Peyer's patch (tissue), 4 donors: Measurements from ENCODE around the gene TSPAN31.

Experiments
- POLR2A ChIP-seq, 2 donors: fragments of 450-650 bp; IDR thresholded peaks; one replicate each; pipeline ENCODE4 v1.5.1; 2017; ENCODE audit warnings: antibody characterized with exemption in 2 of 2, mild to moderate bottlenecking in 2 of 2, moderate library complexity in 2 of 2
- TF ChIP-seq, protein P1 (sequence below), 6 experiments: fragments of 450-650 bp in 4 of 6; fragments of 200-600 bp in 2 of 6; sonication (generic) in 1 of 6; IDR thresholded peaks; one replicate each; pipeline ENCODE4 v1.5.1; 2017 to 2019; ENCODE audit warnings: antibody characterized with exemption in 6 of 6, mild to moderate bottlenecking in 3 of 6, moderate library complexity in 1 of 6

DNA sequence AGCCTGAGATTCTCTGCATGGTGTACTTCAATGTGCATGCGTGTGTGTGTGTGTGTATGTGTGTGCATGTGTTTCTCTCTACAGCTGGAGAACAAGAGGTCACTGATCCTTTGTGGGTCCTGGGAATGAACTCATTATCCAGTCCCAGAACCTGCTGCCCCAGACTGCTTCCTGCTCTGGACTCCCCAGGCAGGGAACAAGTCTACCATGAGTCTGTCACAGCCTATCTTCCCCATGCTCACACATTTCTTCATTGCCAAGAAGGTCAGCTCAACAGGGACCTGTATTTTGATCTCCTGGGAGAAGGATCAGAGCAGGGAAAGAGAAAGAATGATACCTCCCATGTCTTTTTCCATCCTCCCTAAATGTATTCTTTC, 3.4 kb upstream of the TSPAN31 start:
- TF ChIP-seq POLR2A (IDR thresholded peaks at IDR 0.05), result no peak
- TF ChIP-seq, protein P1, sequence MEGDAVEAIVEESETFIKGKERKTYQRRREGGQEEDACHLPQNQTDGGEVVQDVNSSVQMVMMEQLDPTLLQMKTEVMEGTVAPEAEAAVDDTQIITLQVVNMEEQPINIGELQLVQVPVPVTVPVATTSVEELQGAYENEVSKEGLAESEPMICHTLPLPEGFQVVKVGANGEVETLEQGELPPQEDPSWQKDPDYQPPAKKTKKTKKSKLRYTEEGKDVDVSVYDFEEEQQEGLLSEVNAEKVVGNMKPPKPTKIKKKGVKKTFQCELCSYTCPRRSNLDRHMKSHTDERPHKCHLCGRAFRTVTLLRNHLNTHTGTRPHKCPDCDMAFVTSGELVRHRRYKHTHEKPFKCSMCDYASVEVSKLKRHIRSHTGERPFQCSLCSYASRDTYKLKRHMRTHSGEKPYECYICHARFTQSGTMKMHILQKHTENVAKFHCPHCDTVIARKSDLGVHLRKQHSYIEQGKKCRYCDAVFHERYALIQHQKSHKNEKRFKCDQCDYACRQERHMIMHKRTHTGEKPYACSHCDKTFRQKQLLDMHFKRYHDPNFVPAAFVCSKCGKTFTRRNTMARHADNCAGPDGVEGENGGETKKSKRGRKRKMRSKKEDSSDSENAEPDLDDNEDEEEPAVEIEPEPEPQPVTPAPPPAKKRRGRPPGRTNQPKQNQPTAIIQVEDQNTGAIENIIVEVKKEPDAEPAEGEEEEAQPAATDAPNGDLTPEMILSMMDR (IDR thresholded peaks at IDR 0.05), result no peak
